GM19438 (cell line): Measurements from ENCODE around the gene TRAPPC10.

ENCODE experiments used
- ATAC-seq: cut with Tn5 transposase; IDR thresholded peaks from one replicate; pipeline ENCODE4 v1.9.1; 2021; ENCODE audit warnings: low read depth; ENCODE audit not compliant: unreplicated experiment

Gene TRAPPC10

DNA sequence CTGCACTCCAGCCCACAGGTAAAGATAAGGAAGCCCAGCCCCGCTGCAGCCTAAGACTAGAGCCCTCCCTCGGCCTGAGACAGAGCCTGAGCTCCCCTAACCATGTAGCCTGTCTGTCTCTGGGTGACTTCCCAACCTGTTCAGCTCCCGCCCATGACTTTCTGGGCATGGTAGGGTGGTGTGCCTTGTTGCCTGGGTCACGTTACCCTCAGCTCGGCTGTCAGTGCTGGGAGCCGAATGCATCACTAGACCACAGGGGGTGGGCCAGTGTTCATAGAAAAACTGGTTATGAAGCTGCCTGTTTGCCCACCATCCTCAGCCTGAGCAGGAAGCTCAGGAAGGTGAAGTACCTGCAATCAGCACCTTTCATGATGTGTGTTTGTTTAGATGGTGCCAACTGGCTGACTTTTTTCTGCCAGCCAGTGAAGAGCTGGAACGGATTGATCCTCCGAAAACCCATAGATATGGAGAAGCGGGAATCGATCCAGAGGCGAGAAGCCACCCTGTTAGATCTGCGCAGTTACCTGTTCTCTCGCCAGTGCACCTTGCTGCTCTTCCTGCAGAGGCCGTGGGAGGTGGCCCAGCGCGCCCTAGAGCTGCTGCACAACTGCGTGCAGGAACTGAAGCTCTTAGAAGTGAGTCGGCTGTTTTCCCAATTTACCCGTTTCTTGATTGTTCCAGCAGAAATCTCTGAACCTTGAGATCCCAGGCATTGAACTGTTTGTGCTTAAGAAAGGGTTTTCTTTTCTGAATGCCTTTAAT, 51.2 kb downstream of the TRAPPC10 start:
- no peak for ATAC-seq

DNA sequence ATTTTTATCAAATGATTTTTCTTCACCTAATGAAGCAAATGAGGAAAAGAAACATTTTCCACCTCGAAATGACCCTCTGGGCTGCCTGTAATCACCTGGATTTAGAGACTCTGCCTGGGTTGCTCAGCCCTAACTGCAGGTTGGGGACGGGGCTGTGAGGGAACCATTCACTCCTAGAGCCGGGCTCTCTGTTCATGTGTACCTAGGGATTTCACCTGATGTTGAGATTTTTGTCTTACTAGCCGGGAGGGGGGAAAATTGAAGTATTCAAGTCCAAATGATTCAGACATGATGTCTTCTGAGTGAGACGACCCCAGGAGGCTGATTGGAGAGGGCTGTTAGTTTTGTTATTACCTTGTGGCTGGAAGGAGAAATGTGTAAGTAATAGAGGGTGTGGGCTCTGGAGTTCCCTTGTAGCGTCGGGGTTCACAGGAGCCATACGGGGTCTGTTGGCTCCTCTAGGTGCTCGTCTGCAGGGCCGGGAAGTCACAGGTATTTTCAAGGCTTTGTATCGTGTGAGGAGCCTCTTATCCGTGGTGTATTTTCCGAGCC, 52.8 kb downstream of the TRAPPC10 start:
- no peak for ATAC-seq

DNA sequence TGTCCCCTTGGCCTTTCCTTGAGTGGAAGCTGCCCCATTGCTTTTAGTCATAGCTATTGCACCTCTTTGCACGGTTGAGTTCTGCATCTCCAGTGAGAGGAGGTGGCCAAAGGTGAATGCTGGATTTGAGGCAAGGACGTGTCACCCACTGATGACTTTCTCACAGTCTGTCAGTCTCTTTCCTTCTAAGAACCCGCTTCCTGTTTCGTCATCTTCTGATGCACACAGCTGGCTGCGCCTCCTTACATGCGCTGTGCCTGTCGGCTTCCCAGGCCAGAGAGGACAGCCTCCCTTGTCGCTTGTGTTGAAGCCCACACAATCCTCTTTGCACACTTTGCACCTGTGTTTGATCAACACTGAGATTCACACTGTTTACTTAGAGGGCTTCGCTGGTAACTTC, 53.3 kb downstream of the TRAPPC10 start:
- no peak for ATAC-seq

DNA sequence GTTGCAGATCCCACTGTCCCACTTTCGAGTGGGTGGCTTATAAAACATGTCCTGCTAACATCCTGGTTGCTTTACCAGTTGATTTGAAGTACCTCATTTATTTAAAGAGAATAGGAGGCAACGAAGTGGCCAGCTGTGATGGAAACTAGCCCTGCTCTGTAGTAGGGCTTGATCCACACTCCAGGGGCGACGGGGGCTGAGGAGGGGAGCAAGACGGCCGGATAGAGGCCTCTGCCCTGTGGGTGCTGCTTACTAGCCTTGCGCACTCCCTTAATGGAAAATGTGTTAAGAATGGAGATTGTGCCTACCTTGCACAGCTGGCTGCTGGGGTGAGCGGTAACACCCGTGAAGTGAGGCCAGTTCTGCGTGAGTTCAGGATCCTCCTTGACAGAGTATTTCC, 54.0 kb downstream of the TRAPPC10 start:
- no peak for ATAC-seq

DNA sequence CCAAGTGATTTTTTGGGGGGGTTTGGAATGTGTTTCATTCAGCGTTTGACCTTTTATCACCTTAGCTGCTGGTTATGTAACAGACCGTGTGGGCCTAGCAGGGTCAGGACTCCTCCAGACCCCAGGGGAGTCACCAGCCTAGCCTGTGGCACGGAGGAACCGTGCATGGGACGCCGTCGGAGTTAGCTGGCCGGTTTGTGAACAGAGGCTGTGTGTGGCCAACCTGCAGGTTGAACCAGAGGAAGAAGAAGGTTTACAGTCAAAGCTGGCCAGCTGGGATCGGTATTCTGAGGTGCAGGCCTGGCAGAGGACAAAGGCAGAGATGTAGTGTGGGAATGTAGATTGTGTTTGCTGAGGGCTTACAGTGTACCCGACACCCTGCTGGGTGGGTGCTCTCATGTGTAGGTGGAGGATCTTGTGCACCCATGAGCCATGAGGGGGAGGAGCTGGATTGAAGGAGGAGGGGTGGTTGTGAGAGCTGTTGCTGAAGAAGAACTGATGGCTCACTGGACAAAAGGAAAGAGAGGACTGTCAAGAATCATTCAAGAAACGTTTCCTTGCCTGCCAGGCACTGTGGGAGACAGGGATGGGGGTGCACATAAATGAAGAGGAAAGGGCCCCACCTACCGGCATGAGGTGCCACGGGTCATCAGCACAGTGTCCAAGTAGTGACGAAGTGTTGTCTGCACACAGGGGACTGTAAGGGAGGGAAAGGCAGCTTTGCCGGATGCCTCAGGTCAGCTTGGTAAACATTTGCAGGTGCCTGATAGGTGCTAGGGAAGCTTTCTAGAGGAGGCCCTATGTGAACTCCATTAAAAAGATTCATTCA, 55.1 kb downstream of the TRAPPC10 start:
- ATAC-seq, result no peak

DNA sequence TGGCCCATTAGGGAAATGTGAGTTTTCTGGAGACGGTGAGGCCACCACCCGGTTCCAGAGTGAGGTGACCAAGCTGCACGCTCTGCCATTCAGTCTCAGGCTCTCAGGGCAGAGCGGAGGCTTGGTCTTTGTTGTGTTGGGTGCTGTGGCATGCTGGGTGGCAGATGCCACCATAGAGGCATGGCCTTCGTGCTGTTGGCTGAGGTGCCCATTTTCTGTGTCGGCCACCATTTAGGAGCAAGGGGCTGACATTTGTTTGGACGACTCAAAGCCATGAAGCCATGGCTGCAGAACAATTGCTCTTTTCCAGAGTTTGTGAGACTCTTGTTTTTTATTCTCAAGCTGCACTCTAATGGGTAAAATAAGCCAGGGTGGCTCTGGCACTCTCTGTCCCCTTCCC, 58.3 kb downstream of the TRAPPC10 start:
- no peak for ATAC-seq

DNA sequence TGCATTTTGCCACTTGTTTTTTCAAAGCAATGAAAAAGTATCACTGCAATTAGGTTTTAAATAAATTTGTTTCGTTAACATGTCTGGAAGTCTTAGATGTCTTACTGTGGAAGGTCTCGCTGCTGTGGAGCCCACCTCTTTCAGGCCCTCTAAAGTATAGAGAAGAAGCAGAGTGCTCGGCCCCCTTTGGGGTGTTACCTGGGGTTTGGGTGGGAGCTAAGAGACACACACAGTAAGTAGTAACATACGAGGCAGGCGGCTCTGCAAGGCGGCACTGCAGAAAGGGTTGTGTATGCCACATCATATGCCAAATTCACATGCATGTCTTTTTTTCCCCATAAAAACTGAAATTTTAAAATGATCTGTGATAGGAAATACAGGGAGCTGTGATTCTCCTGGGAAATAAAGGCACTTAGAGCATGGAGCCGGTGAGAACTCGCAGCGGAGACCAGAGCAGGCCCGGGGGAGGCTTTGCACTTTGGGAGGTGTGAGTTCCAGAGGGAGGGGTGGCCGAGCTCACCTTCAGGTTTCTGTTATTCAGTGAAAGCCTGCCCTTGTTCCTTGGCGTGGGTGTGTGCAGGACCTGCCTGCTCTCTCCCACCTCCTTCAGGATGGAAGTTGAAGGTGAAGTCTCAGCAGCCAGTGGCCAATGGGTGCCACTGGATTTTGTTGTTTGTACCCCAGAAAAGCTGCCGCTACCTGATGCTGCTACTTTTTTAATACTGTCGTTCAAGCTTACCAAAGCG, 59.4 kb downstream of the TRAPPC10 start:
- ATAC-seq, result no peak

DNA sequence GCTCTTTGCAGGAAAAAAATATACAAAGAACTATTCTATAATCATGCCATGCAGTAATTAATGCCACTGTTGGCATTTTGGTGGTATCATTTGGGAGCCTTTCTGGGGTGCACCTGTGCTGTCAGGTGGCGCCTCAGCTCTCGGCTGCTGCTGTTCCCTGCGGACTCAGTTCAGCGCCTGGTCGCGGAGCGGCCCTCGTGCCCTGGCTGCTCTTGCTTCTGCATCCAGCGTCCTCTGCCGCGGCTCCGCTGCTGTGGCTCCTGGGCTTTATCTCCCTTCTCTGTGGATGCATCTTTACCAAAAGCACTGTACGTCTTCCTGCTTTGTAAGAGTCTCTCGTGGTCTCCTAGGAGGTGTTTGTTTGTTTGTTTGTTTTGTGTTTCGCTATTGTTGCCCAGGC, 60.0 kb downstream of the TRAPPC10 start:
- ATAC-seq, result no peak

DNA sequence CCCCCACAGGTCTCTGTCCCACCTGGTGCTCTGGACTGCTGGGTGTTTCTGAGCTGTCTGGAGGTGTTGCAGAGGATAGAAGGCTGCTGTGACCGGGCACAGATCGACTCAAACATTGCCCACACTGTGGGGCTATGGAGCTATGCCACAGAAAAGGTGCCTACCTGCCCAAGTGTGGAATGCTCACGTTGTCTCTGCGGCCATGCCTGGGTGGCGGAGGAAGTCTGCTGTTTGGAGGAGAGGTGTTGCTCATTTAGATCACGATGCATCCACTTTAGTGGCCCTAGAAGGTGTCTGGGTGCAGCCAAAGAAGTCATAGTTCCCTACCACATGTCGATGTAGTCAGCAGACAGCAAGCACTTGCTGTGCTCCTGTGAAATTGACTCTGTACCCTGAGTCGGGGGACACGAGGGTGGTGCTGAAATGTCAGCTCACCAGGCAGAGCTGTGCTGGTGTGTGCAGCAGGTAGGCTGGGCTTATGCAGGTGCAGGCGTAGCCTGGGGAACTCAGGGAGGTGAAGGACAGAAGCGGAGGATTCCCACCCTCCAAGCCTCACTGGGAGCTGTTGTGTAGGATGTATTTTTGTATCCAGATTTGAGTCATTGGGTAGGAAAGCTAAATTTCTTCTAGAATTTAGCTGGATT, 62.3 kb downstream of the TRAPPC10 start:
- ATAC-seq, result no peak

DNA sequence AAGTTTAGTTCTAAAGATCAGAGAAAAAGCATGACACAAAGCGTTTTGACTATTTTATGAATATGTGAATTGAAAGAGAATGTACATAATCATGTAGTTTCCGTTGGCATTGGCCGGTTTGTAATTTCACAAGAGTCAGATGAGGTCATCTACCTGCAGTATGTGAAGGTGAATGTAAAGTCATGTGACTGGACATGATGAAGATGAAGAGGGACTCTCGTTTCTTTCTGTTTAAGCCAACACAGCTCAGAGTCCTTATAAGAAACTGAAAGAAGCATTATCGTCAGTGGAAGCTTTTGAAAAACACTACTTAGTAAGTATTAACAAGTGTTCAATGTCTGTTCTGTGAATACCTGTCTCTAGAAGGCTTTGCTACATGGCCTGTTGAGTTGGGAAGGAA, 64.2 kb downstream of the TRAPPC10 start:
- no peak for ATAC-seq

DNA sequence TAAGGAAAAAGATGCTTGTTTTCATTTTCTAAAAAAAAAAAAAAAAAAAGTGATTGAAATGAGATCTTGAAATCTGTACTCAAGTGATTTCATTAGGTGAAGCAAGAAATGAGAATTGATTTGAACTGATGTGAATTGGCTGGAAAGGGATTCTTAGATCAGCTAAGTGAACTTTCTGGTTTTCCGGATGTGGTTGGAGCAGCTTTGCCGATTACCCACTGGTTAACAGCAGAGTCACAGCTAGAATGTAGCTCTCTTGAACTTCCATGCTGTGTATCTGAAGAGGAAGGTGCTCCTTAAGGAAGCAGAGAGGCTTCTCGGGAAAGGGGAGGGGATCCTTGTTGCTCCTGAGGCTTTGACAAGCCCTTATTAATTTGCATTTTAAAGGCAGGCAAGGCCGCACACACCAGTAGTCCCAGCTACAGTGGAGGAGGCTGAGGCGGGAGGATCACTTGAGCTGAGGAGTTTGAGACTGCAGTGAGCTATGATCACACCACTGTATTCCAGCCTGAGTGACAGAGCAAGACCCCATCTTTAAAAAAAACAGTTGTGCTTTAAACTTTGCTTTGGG, 66.4 kb downstream of the TRAPPC10 start:
- no peak for ATAC-seq

DNA sequence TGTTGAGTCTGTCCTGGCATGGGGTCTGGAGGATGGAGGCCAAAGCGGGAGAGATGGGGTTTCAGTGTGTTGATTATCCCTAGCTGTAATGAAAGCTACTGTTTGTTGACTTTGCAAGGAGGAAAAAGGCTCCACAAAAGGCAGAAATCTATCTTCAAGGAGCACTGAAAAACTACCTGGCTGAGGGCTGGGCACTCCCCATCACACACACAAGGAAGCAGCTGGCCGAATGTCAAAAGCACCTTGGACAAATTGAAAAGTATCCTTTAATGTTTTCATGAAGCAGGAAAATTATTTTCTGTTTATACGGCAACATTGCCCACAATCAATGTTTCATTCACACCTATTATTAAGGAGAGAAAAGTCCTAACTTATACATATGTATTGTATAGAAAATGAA, 67.3 kb downstream of the TRAPPC10 start:
- no peak for ATAC-seq

DNA sequence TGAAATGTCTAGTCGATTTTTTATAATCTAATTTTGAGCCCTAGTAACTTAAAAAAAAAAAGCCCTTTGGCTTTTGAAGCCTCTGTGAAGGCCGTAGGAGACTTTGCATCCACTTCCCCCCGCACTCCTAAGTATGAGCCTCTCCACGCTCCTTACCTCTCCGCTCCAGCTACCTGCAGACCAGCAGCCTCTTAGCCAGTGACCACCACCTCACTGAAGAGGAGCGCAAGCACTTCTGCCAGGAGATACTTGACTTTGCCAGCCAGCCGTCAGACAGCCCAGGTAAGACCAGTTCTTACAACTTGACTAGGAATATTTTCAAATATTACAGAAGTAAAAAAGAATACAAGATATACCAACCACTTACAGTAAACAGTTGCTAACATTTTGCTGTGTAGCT, 67.7 kb downstream of the TRAPPC10 start:
- ATAC-seq, result no peak

DNA sequence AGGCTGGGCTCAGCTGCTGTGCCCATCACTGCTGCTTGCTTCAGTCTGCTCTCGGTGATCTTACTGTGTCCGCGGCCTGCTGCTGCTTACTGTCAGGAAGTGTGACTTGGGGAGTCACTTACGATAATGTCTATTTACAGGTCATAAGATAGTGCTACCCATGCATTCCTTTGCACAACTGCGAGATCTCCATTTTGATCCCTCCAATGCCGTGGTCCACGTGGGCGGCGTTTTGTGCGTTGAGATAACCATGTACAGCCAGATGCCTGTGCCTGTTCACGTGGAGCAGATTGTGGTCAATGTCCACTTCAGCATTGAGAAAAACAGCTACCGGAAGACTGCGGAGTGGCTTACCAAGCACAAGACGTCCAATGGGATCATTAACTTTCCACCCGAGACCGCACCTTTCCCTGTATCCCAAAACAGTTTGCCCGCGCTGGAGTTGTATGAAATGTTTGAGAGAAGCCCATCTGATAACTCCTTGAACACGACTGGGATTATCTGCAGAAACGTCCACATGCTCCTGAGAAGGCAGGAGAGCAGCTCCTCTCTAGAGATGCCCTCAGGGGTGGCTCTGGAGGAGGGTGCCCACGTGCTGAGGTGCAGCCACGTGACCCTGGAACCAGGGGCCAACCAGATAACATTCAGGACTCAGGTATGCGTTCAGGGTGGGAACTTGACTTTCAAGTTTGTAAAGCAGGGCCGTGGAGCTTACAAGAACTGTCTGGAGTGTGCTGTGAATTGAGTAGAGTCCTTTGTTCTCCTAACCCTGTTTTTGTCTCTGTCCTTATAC, 70.7 kb downstream of the TRAPPC10 start:
- no peak for ATAC-seq

DNA sequence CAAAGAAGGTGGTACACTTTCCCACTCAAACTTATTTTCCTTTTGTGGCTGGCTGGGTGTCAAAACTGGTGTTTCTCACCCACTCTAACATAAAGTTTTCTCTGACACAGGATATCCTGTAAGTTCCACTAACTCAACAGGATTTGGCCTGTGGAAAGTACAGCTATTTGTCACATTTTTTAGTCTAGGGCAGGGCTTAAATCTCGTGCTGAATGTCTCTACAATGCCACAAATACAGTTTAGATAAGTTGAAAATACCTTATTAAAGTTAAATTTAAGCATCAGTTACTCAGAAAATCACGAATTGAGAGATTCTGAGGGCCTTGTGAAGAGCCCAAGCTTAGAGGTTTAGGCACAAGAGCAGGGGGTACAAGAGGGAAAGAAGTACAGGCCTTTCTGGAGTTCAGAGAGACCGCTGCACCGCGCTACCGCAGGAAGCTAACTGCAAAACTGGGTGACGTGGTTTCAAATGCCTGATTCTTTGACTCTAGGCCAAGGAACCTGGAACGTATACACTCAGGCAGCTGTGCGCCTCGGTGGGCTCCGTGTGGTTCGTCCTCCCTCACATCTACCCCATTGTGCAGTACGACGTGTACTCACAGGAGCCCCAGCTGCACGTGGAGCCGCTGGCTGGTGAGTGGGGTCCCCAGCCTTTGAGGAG, 71.7 kb downstream of the TRAPPC10 start:
- no peak for ATAC-seq

DNA sequence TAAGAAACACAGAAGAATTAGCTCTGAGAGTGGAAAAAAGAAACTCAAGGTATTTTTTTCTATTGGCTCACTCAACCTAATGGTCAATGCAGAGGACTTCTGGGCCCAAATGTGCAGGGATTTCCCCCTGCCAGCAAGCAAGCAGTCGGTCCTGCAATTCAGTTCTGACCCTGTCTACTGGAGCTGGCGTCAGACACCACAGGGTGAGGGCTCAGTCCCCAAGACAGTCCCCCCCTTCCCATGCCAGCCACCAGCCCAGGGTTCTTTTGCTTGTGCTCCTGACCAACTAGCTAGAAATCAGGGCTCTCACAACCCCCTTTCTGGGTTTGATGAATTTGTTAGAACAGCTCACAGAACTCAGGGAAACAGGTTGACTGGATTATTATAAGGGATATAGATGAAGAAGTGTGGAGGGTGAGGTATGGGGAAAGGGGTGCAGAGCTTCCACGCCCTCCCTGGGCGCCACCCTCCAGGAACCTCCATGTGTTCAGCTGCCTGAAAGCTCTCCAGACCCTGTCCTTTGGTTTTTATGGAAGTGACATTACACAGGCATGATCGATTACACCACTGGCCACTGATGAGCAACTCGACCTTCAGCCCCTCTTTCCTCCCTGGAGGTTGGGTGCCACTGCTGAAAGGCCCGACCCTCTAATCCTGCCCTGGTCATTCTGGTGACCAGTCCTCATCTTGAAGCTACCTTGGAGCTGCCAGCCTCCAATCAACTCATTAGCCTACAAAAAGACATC, 72.6 kb downstream of the TRAPPC10 start:
- ATAC-seq, result no peak

DNA sequence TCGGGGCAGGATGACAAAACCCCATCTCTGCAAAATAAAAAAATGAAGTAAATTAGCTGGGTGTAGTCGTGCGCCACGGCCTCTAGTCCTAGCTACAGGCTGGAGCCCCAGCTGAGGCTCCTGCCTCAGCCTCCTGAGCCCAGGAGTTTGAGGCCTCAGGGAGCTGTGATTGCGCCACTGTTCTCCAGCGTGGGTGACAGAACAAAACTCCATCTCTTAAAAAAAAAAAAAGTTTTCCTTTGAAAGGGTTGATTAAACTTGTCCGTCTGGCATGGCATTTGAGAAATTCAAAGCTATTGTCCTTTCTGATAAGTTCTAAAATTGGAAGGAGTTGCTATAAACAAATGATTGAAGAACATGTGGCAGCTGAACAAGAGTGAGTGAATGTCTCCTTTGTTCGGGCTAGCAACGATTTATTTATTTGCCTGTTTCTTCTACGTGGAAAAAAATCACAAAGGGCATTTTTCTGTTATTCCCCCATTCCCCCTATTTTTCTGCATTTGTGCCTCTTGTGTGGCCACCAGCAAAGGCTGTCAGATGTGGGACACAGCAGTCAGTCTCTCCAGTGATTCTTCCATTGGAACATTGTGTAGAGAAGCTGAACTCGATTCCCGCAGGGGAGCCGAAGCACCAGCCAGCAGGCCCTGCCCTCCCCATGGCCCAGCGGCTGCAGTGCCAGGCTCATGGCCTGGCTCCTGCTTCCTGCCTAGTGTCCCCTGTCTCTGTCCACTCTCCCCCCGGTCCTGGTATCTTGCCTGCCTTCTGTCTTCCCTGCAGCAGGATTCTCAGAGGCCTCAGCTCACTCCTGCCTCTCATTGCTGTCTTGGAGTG, 73.6 kb downstream of the TRAPPC10 start:
- ATAC-seq, result no peak
